HG02943 (cell line): Measurements from ENCODE around the gene TMEM223.
"Not testable (repeated sequence)": the region's sequence is repeated elsewhere in the genome, so short reads cannot be mapped to it uniquely, and the experiment has no call there.

ENCODE experiments used
- ATAC-seq: cut with Tn5 transposase; IDR thresholded peaks from one replicate; pipeline ENCODE4 v1.9.1; 2021; ENCODE audit warnings: mild to moderate bottlenecking, low read depth, moderate library complexity; ENCODE audit not compliant: unreplicated experiment

The TMEM223 gene

GRCh38 chr11:62791501-62792201 is at the start of gene TMEM223:
Gene TMEM223 (minus strand): TSS chr11:62792006. CDS start chr11:62791994, 12 bp downstream.
- ATAC-seq, result peak; percentile 52

GRCh38 chr11:62840721-62841360 is 49.0 kb upstream of the TMEM223 start:
- not testable (repeated sequence) for ATAC-seq

- peak; percentile 46 for ATAC-seq
Observed at GRCh38 chr11:62839050-62839945, 47.5 kb upstream of the TMEM223 start, which contains the start of gene WDR74. Gene WDR74 (minus strand): TSS chr11:62839590. CDS start chr11:62839570, 20 bp downstream.

- no peak for ATAC-seq
Observed at GRCh38 chr11:62835336-62835735, 43.5 kb upstream of the TMEM223 start.

- peak; percentile 5 for ATAC-seq
Observed at GRCh38 chr11:62832336-62833234, 40.8 kb upstream of the TMEM223 start, which contains the start of gene TEX54. Gene TEX54 (minus strand): TSS chr11:62832841.

- peak; percentile 87 for ATAC-seq
Observed at GRCh38 chr11:62831520-62832335, 39.9 kb upstream of the TMEM223 start, which contains the start of gene STX5. Gene STX5 (minus strand): TSS chr11:62832051. CDS start chr11:62831243, 808 bp downstream.

GRCh38 chr11:62830904-62831519 is 39.2 kb upstream of the TMEM223 start:
- no peak for ATAC-seq

- ATAC-seq, result not testable (repeated sequence)
Observed at GRCh38 chr11:62828130-62828529, 36.3 kb upstream of the TMEM223 start.

- no peak for ATAC-seq
Observed at GRCh38 chr11:62823677-62824076, 31.9 kb upstream of the TMEM223 start.

GRCh38 chr11:62817129-62817528 is 25.3 kb upstream of the TMEM223 start:
- ATAC-seq, result no peak

GRCh38 chr11:62816557-62816956 is 24.8 kb upstream of the TMEM223 start:
- ATAC-seq, result no peak

GRCh38 chr11:62811659-62812058 is 19.9 kb upstream of the TMEM223 start:
- no peak for ATAC-seq

- no peak for ATAC-seq
Observed at GRCh38 chr11:62810748-62811147, 18.9 kb upstream of the TMEM223 start.

- ATAC-seq, result no peak
Observed at GRCh38 chr11:62806611-62807121, 14.9 kb upstream of the TMEM223 start.

- ATAC-seq, result no peak
Observed at GRCh38 chr11:62805961-62806441, 14.2 kb upstream of the TMEM223 start.

- ATAC-seq, result peak; percentile 76
Observed at GRCh38 chr11:62805076-62805892, 13.5 kb upstream of the TMEM223 start, which contains the start of gene NXF1. Gene NXF1 (minus strand): TSS chr11:62805440. CDS start chr11:62805356, 84 bp downstream.
